Dendritic cell treated with granulocyte-macrophage colony-stimulating factor and Interleukin-4, amounts not matched to agents 40 ng/mL and 50 ng/mL, for 4 days (primary cell): ENCODE data around the gene SLC39A11.

Source experiments
- H3K27ac Mint-ChIP-seq: one replicate; pipeline ENCODE4 v1.8.0; 2022; ENCODE audit warnings: mild to moderate bottlenecking, mixed read lengths
- H3K27me3 Mint-ChIP-seq: one replicate; pipeline ENCODE4 v1.8.0; 2022; ENCODE audit warnings: mild to moderate bottlenecking, mixed read lengths
- H3K36me3 Mint-ChIP-seq: one replicate; pipeline ENCODE4 v1.8.0; 2022; ENCODE audit warnings: low read depth, mixed read lengths
- H3K4me1 Mint-ChIP-seq: one replicate; pipeline ENCODE4 v1.8.0; 2022; ENCODE audit warnings: low read depth, mixed read lengths
- H3K4me3 Mint-ChIP-seq: one replicate; pipeline ENCODE4 v1.8.0; 2022; ENCODE audit warnings: mild to moderate bottlenecking, moderate library complexity, mixed read lengths
- H3K9me3 Mint-ChIP-seq: one replicate; pipeline ENCODE4 v1.8.0; 2022; ENCODE audit warnings: mixed read lengths
- intact Hi-C: fragments of 100-400 bp; cut with micrococcal nuclease; formaldehyde crosslinking; loops from one replicate; pipeline ENCODE4 v1.15.0; 2022

SLC39A11 gene

GRCh38 chr17:72706396-72706981, 386.0 kb downstream of the SLC39A11 start:
- intact Hi-C loops = no loop called here
- Mint-ChIP-seq H3K27ac (no peak overlapping the region), H3K9me3 (peaks cover 9% of the 10 kb centered on the region), H3K4me1 (peaks cover 18% of the 10 kb centered on the region), H3K4me3 (no peak overlapping the region), H3K36me3 (peaks cover 17% of the 10 kb centered on the region), H3K27me3 (no peaks in the 10 kb centered on the region)

GRCh38 chr17:72705905-72706395, 386.5 kb downstream of the SLC39A11 start:
- Mint-ChIP-seq H3K4me1 (peaks cover 12% of the 10 kb centered on the region), H3K36me3 (peaks cover 18% of the 10 kb centered on the region), H3K9me3 (peaks cover 4% of the 10 kb centered on the region), H3K27me3 (no peaks in the 10 kb centered on the region), H3K27ac (no peak overlapping the region), H3K4me3 (no peak overlapping the region)
- intact Hi-C loops = no loop called here

DNA sequence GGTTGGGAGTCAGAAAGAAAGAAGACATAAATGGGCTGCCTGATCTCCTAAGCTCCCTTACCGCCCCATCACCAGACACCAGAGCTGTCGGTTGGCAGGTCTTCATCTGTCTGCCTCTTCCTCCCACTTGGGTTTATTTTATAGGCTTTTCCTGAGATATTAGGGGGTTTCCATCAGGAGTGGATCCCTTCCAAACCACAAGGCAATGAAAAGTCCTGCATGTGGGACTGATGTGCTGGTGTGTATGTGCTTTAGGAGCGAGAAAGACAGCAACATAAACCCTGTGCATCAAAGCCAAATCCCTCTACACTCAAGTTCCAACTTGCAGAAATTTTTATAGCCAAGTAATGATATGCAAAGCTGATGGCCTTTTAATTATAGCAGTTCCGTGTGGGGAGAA, 389.5 kb downstream of the SLC39A11 start:
- Mint-ChIP-seq H3K36me3 (peaks cover 7% of the 10 kb centered on the region), H3K9me3 (no peaks in the 10 kb centered on the region), H3K4me3 (no peak overlapping the region), H3K27me3 (no peaks in the 10 kb centered on the region), H3K4me1 (no peaks in the 10 kb centered on the region), H3K27ac (no peak overlapping the region)
- intact Hi-C loops = no loop called here

DNA sequence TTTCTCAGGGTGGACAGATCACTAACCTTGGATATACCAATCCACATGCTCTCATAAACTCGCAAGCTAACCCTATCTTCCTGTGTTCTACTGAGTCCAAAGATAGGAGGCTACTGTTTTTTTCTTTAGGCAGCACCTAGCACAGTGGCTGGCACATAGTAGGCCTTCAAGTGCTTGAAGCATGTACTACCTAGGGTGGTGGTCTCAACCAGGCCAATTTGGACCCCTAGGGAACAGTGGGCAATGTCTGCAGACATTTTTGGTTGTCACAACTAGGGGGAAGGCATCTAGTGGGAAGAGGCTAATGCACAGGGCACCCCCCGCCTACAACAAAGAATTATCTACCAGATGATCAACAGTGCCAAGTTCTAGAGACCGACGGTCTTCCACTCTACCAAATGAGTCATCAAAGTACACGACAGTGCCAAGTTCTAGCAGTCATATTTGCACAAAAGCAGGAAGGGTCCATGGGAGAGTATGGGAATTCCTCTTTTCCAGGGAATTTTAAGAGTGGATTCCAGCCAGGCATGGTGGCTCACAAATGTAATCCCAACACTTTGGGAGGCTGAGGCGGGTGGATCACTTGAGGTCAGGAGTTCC, 390.3 kb downstream of the SLC39A11 start:
- no peaks in the 10 kb centered on the region for H3K4me1 Mint-ChIP-seq
- peaks cover 7% of the 10 kb centered on the region for H3K36me3 Mint-ChIP-seq
- H3K4me3 Mint-ChIP-seq = no peak overlapping the region
- H3K27me3 Mint-ChIP-seq = no peaks in the 10 kb centered on the region
- intact Hi-C loops = no loop called here
- H3K9me3 Mint-ChIP-seq = no peaks in the 10 kb centered on the region
- H3K27ac Mint-ChIP-seq = no peak overlapping the region

- Mint-ChIP-seq H3K4me3 (no peak overlapping the region), H3K36me3 (peaks cover 14% of the 10 kb centered on the region), H3K27me3 (no peaks in the 10 kb centered on the region), H3K9me3 (no peaks in the 10 kb centered on the region), H3K4me1 (no peaks in the 10 kb centered on the region), H3K27ac (no peak overlapping the region)
- intact Hi-C loops = no loop called here
These were observed 392.3 kb downstream of the SLC39A11 start for GRCh38 chr17:72700226-72700625.

- intact Hi-C loops = no loop called here
- Mint-ChIP-seq H3K9me3 (no peaks in the 10 kb centered on the region), H3K36me3 (peaks cover 21% of the 10 kb centered on the region), H3K4me3 (no peak overlapping the region), H3K27me3 (no peaks in the 10 kb centered on the region), H3K4me1 (no peaks in the 10 kb centered on the region), H3K27ac (no peak overlapping the region)
These were observed 392.9 kb downstream of the SLC39A11 start for GRCh38 chr17:72699545-72699944.

DNA sequence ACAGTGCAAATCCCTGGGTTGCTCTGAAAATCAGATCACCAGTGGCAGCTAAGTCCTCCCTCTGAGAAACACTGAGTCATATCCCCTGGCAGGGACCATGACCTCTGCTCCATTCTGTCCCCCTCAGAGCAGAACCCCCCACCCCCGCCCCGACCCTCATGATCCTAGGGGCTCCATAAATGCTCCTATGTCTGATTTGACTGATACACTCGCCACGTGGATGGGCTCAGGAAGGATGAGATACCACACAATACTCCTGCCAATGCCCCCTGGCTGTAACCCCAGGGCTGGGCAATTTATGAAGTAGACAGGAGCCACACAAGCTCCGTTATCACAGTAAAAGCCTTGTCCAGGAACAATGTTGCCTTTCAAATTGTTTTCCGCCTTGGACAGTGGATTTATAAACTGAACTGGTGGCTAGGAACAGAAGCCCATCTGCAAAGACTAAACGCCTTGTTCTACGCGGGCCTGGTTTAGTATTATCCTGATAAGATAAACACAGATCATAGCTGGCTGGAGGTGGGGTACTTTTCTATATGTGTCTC, 394.8 kb downstream of the SLC39A11 start:
- H3K36me3 Mint-ChIP-seq = peaks cover 25% of the 10 kb centered on the region
- intact Hi-C loops = no loop called here
- no peak overlapping the region for H3K4me3 Mint-ChIP-seq
- H3K4me1 Mint-ChIP-seq = no peaks in the 10 kb centered on the region
- no peak overlapping the region for H3K27ac Mint-ChIP-seq
- H3K9me3 Mint-ChIP-seq = no peaks in the 10 kb centered on the region
- H3K27me3 Mint-ChIP-seq = no peaks in the 10 kb centered on the region

DNA sequence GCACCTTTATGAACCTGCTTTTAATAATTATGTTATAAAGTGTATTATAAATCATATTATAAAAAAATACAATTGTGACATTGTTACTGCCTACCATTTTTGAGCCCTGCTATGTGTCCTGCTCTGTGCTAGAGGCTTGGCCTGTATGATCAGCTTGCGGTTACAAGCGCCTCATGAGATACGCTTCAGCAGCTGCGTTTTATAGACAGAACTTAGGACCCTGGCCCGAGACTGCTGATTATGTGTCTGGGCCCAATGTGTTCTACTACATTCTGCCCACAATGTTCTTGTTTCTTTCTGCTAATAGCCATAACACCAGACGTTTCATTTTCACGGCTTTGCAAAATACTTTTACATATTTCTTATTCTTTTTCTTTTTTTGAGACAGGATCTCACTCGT, 395.8 kb downstream of the SLC39A11 start:
- intact Hi-C loops = no loop called here
- peaks cover 25% of the 10 kb centered on the region for H3K36me3 Mint-ChIP-seq
- H3K4me3 Mint-ChIP-seq = no peak overlapping the region
- H3K27me3 Mint-ChIP-seq = no peaks in the 10 kb centered on the region
- H3K9me3 Mint-ChIP-seq = no peaks in the 10 kb centered on the region
- H3K4me1 Mint-ChIP-seq = no peaks in the 10 kb centered on the region
- no peak overlapping the region for H3K27ac Mint-ChIP-seq

- intact Hi-C loops = no loop called here
- H3K36me3 Mint-ChIP-seq = peaks cover 22% of the 10 kb centered on the region
- no peaks in the 10 kb centered on the region for H3K4me1 Mint-ChIP-seq
- H3K27ac Mint-ChIP-seq = no peak overlapping the region
- no peaks in the 10 kb centered on the region for H3K27me3 Mint-ChIP-seq
- H3K4me3 Mint-ChIP-seq = no peak overlapping the region
- no peaks in the 10 kb centered on the region for H3K9me3 Mint-ChIP-seq
These were observed 396.3 kb downstream of the SLC39A11 start for GRCh38 chr17:72696156-72696555.

- Mint-ChIP-seq H3K36me3 (peaks cover 34% of the 10 kb centered on the region), H3K4me3 (no peak overlapping the region), H3K27ac (no peak overlapping the region), H3K9me3 (no peaks in the 10 kb centered on the region), H3K4me1 (no peaks in the 10 kb centered on the region), H3K27me3 (no peaks in the 10 kb centered on the region)
- intact Hi-C loops = no loop called here
These were observed 398.5 kb downstream of the SLC39A11 start for GRCh38 chr17:72693956-72694355.

DNA sequence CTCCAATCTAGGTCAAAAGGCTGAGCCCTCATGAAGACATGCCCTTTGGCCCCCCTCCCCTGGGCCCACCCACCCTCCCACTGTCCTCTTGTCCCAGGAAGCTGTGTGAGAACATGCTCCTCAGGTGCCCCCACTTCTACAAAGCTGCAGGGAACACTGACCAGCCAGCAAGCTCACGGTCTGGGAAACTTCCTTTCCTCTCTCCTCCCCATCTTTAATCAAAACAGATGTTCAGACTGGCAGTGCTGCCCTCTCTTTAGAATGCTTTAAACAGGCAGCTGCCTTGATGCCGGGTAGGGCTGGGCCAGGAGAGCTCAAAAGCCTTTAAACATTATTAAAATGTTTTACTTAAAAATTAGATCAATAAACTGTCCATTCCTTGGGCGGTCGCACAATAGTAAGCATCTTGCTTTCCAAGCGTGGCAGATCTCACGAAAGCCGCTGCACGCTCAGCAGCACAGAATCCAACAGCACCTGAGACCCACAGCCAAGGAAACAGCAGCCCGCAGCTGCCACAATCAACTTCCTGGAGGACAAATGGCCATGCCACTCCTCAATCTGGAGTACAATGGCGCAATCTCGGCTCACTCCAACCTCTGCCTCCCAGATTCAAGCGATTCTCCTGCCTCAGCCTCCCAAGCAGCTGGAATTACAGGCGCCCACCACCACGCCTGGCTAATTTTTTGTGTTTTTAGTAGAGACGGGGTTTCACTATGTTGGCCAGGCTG, 399.2 kb downstream of the SLC39A11 start:
- Mint-ChIP-seq H3K4me1 (no peaks in the 10 kb centered on the region), H3K27me3 (no peaks in the 10 kb centered on the region), H3K36me3 (peaks cover 37% of the 10 kb centered on the region), H3K4me3 (no peak overlapping the region), H3K27ac (no peak overlapping the region), H3K9me3 (no peaks in the 10 kb centered on the region)
- intact Hi-C loops = no loop called here

GRCh38 chr17:72692676-72693075, 399.8 kb downstream of the SLC39A11 start:
- Mint-ChIP-seq H3K4me1 (no peaks in the 10 kb centered on the region), H3K4me3 (no peak overlapping the region), H3K36me3 (peaks cover 37% of the 10 kb centered on the region), H3K9me3 (no peaks in the 10 kb centered on the region), H3K27ac (no peak overlapping the region), H3K27me3 (no peaks in the 10 kb centered on the region)
- intact Hi-C loops = no loop called here

GRCh38 chr17:72691586-72691985, 400.9 kb downstream of the SLC39A11 start:
- Mint-ChIP-seq H3K9me3 (no peaks in the 10 kb centered on the region), H3K27me3 (no peaks in the 10 kb centered on the region), H3K27ac (no peak overlapping the region), H3K36me3 (peaks cover 37% of the 10 kb centered on the region), H3K4me3 (no peak overlapping the region), H3K4me1 (no peaks in the 10 kb centered on the region)
- intact Hi-C loops = no loop called here

DNA sequence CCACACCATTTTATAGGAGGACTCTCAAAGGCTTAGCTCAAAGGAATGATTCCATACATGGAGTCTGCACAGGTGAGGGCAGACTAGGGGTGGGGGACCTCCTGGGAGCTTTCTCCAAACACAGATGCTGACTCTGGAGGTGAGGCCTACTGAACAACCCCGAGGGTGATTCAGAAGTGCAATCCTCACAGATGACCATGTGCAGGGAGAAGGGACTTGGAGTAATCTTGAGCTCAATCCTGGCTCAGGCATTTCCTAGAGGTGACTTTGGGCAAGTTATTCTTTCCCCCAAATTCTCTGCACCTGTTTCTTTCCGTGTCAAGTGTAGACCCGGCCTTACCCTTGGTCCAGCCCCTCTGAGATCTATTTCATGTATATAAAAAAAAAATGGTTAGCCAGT, 401.5 kb downstream of the SLC39A11 start:
- Mint-ChIP-seq H3K4me3 (no peak overlapping the region), H3K4me1 (no peaks in the 10 kb centered on the region), H3K27ac (no peak overlapping the region), H3K27me3 (no peaks in the 10 kb centered on the region), H3K9me3 (no peaks in the 10 kb centered on the region), H3K36me3 (peaks cover 36% of the 10 kb centered on the region)
- intact Hi-C loops = no loop called here
